ENCODE results near the gene NDOR1.
"Not testable (repeated sequence)": the region's sequence is repeated elsewhere in the genome, so short reads cannot be mapped to it uniquely, and the experiment has no call there.

NDOR1 gene

GRCh38 chr9:137245450-137246421 lies 40.2 kb downstream of the NDOR1 start:
- DNase-seq: no peak

- no peak for DNase-seq
Observed at GRCh38 chr9:137247135-137247915, 41.8 kb downstream of the NDOR1 start.

- DNase-seq: no peak
Observed at GRCh38 chr9:137247916-137248175, 42.3 kb downstream of the NDOR1 start.

- DNase-seq: no peak
Observed at GRCh38 chr9:137250329-137251193, 45.1 kb downstream of the NDOR1 start.

GRCh38 chr9:137251194-137251461 lies 45.6 kb downstream of the NDOR1 start, which contains the start of gene STPG3:
STPG3 (plus strand) TSS chr9:137251286; CDS start chr9:137251287, 1 bp downstream.
- DNase-seq: no peak

- DNase-seq: no peak
Observed at GRCh38 chr9:137251490-137252268, 46.2 kb downstream of the NDOR1 start.

GRCh38 chr9:137252555-137253506 lies 47.3 kb downstream of the NDOR1 start:
- DNase-seq: no peak

- no peak for DNase-seq
Observed at GRCh38 chr9:137253717-137254623, 48.5 kb downstream of the NDOR1 start.

- peak; percentile 95 for DNase-seq
Observed at GRCh38 chr9:137254624-137255447, 49.3 kb downstream of the NDOR1 start, which contains the start of gene NELFB. NELFB (plus strand) TSS chr9:137255327.

- DNase-seq: no peak
Observed at GRCh38 chr9:137255448-137256114, 50.1 kb downstream of the NDOR1 start.

- DNase-seq: no peak
Observed at GRCh38 chr9:137256362-137256761, 50.9 kb downstream of the NDOR1 start.

- no peak for DNase-seq
Observed at GRCh38 chr9:137256856-137257255, 51.4 kb downstream of the NDOR1 start.

GRCh38 chr9:137262173-137262908 lies 56.8 kb downstream of the NDOR1 start:
- not testable (repeated sequence) for DNase-seq

GRCh38 chr9:137262909-137263285 lies 57.4 kb downstream of the NDOR1 start:
- no peak for DNase-seq

GRCh38 chr9:137263506-137263905 lies 58.0 kb downstream of the NDOR1 start:
- DNase-seq: no peak

GRCh38 chr9:137264067-137264466 lies 58.6 kb downstream of the NDOR1 start:
- DNase-seq: no peak

GRCh38 chr9:137265496-137266161 lies 60.1 kb downstream of the NDOR1 start:
- no peak for DNase-seq
